ENCODE measurements around the gene ZNF599.

The ZNF599 gene

DNA sequence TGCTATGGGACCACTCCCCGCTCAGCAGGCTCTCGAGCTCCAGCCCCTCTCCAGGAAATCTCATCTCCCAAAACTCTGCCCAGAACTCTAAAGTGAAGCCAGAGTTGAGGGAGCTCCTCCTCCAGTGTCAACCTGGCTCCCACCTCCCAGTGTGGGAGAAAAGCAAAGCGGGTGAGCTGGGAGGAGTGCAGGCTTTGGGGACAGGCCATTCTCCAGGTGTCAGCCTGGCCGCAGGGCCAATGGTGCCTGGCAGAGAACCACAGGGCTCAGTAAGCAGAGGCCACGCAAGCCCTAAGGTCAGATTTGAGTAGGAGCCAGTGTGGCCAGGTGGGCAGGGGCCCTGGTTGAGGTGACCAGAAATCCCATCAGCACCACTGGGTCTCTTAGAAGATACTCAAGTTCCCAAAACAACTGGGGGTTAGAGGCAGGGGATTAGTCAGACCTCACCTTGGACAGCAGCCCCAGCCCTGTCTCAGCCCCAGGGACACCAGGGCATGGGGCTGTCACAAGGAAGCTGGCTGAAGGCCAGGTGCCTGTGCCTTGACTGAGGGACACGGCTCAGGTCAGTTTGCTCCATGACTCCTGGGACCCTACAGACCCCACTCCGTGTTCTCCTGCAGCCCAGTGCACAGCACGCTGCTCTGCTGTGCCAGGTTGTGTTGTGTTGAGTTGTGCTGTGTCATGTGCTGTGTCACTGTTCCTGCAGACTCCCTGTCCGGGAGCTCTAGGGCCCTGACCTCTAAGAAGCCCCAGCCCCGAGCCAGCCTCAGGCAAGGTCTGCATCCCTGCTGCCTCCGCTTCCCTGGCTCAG is 41.8 kb downstream of the ZNF599 start:
- TF ChIP-seq FOXP2 (optimal IDR thresholded peaks at IDR 0.05; ENCODE audit: borderline replicate concordance, extremely low read depth, extremely low read length, insufficient read depth) (no peak), POLR2AphosphoS5 (IDR thresholded peaks at IDR 0.05; ENCODE audit: low read depth, low read length) (no peak), SIN3A (IDR thresholded peaks at IDR 0.05; ENCODE audit: borderline replicate concordance, insufficient read depth, low read length) (no peak), TAF1 (IDR thresholded peaks at IDR 0.05; ENCODE audit: borderline replicate concordance, insufficient read depth, low read length) (no peak)
- TF ChIP-seq, protein P1, sequence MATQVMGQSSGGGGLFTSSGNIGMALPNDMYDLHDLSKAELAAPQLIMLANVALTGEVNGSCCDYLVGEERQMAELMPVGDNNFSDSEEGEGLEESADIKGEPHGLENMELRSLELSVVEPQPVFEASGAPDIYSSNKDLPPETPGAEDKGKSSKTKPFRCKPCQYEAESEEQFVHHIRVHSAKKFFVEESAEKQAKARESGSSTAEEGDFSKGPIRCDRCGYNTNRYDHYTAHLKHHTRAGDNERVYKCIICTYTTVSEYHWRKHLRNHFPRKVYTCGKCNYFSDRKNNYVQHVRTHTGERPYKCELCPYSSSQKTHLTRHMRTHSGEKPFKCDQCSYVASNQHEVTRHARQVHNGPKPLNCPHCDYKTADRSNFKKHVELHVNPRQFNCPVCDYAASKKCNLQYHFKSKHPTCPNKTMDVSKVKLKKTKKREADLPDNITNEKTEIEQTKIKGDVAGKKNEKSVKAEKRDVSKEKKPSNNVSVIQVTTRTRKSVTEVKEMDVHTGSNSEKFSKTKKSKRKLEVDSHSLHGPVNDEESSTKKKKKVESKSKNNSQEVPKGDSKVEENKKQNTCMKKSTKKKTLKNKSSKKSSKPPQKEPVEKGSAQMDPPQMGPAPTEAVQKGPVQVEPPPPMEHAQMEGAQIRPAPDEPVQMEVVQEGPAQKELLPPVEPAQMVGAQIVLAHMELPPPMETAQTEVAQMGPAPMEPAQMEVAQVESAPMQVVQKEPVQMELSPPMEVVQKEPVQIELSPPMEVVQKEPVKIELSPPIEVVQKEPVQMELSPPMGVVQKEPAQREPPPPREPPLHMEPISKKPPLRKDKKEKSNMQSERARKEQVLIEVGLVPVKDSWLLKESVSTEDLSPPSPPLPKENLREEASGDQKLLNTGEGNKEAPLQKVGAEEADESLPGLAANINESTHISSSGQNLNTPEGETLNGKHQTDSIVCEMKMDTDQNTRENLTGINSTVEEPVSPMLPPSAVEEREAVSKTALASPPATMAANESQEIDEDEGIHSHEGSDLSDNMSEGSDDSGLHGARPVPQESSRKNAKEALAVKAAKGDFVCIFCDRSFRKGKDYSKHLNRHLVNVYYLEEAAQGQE (IDR thresholded peaks at IDR 0.05; ENCODE audit: insufficient read depth in 1 of 2, low read depth in 2 of 2, low read length in 2 of 2) = no peak

DNA sequence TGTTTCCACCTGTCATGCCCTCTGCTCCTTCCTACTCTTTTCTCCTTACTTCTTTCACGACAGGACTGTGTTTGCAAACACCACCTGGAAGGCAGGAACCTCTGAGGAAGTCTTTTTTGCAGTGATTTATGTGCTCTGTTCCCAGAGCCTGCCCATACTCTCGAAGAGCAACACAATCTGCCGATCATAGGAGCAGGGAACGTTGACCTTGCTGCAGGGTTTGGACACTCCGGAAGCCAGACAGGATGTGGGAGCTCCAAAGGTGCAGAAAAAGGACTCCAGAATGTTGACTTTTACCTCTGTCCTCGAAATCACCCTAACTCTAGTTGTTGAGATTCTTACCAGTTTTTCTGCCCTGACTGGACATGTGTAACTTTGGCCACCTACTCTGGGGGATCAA is 47.6 kb downstream of the ZNF599 start:
- TF ChIP-seq SIN3A (IDR thresholded peaks at IDR 0.05; ENCODE audit: borderline replicate concordance, insufficient read depth, low read length) = no peak
- no peak for TF ChIP-seq POLR2AphosphoS5 (IDR thresholded peaks at IDR 0.05; ENCODE audit: low read depth, low read length)
- TF ChIP-seq TAF1 (IDR thresholded peaks at IDR 0.05; ENCODE audit: borderline replicate concordance, insufficient read depth, low read length) = no peak
- TF ChIP-seq, protein P1 (IDR thresholded peaks at IDR 0.05; ENCODE audit: insufficient read depth in 1 of 2, low read depth in 2 of 2, low read length in 2 of 2) = no peak
- TF ChIP-seq FOXP2 (optimal IDR thresholded peaks at IDR 0.05; ENCODE audit: borderline replicate concordance, extremely low read depth, extremely low read length, insufficient read depth) = no peak

DNA sequence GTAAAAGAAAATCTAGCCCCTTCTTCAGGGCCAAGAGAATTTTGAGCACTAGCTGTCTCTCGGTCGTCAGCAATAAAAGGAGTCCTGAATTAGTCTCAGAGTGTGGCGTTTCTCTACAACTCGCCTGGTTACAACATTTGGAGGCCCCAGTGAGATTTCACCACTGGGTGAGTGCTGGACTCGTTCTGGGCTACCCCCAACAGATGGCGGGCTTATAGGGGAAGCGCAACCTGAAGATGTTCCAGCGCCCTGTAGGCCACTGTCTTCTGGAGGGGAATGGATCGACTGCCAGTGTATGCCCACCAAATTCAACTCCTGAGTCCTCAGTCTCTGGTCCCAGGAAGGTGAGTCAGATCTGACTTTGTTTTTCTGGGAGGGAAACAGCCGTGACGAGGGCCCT is 50.7 kb downstream of the ZNF599 start:
- TF ChIP-seq TAF1 (IDR thresholded peaks at IDR 0.05; ENCODE audit: borderline replicate concordance, insufficient read depth, low read length) = no peak
- TF ChIP-seq POLR2AphosphoS5 (IDR thresholded peaks at IDR 0.05; ENCODE audit: low read depth, low read length) = no peak
- no peak for TF ChIP-seq FOXP2 (optimal IDR thresholded peaks at IDR 0.05; ENCODE audit: borderline replicate concordance, extremely low read depth, extremely low read length, insufficient read depth)
- TF ChIP-seq, protein P1 (IDR thresholded peaks at IDR 0.05; ENCODE audit: insufficient read depth in 1 of 2, low read depth in 2 of 2, low read length in 2 of 2) = no peak
- TF ChIP-seq SIN3A (IDR thresholded peaks at IDR 0.05; ENCODE audit: borderline replicate concordance, insufficient read depth, low read length) = no peak

DNA sequence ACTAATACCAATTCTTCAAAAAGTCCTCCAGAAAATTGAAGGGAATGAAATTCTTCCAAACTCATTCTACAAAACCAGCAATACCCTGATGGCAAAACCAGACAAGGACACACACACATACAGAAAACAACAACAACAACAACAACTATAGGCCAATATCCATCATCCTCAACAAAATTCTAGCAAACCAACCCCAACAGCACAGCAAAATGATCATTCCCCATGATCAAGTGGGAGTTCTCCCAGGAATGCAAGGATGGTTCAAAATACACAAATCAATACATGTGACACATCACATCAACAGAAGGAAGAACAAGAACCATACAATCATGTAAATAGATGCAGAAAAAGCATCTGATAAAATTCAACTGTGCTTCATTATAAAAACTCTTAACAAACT is 57.7 kb downstream of the ZNF599 start:
- TF ChIP-seq SIN3A (IDR thresholded peaks at IDR 0.05; ENCODE audit: borderline replicate concordance, insufficient read depth, low read length) = no peak

DNA sequence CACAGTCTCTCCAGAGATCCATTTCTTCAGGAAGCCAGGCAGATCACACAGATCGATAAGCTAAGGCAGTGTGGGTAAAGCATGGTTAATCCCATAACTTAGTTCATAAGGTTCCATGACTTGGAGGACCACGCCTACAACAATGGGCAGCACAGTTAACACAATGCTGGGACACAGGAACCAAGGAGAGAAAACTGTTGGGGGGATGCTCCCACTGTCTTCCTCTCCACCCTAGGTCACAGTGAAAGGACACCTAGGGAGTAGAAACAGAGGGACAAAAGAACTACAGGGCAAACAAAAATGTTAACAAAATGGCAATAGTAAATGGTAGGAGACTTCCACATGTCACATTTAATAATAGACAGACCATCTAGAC is 59.8 kb downstream of the ZNF599 start:
- TF ChIP-seq POLR2AphosphoS5 (IDR thresholded peaks at IDR 0.05; ENCODE audit: low read depth, low read length) (no peak), TAF1 (IDR thresholded peaks at IDR 0.05; ENCODE audit: borderline replicate concordance, insufficient read depth, low read length) (no peak), FOXP2 (optimal IDR thresholded peaks at IDR 0.05; ENCODE audit: borderline replicate concordance, extremely low read depth, extremely low read length, insufficient read depth) (no peak), SIN3A (IDR thresholded peaks at IDR 0.05; ENCODE audit: borderline replicate concordance, insufficient read depth, low read length) (no peak)
- TF ChIP-seq, protein P1 (IDR thresholded peaks at IDR 0.05; ENCODE audit: insufficient read depth in 1 of 2, low read depth in 2 of 2, low read length in 2 of 2) = no peak
